ENCODE measurements around the gene CGA. TPM values are rescaled to one million over a fixed set of nuclear protein-coding genes. Genes with fewer than 3 reads are reported as not detected.

CGA gene
- total RNA-seq, 4 donors from 2014 or later = 0.53 to 5.7 TPM; not detected in 2

- no peaks in the 10 kb centered on the region for H3K4me1 ChIP-seq
- no peaks in the 10 kb centered on the region for H3K36me3 ChIP-seq
- H3K27ac ChIP-seq = no peak overlapping the region
- H3K9me3 ChIP-seq = no peaks in the 10 kb centered on the region
- 41% methylated on average over 8 of the region's 8 CpGs for WGBS
- H3K4me3 ChIP-seq = no peak overlapping the region
- no peak for DNase-seq (ENCODE audit: low spot score in 2 of 2)
- no peaks in the 10 kb centered on the region for H3K27me3 ChIP-seq
- TF ChIP-seq EP300 (IDR thresholded peaks at IDR 0.05) (no peak), POLR2AphosphoS5 (IDR thresholded peaks at IDR 0.05) (no peak), CTCF (IDR thresholded peaks at IDR 0.05) (peak in 1 of 2 donors; percentile 86)
Observed at GRCh38 chr6:87078983-87079616, 15.8 kb downstream of the CGA start.

GRCh38 chr6:87075168-87075567 lies 19.7 kb downstream of the CGA start:
- Histone ChIP-seq H3K9me3 (no peaks in the 10 kb centered on the region), H3K4me1 (no peaks in the 10 kb centered on the region), H3K36me3 (no peaks in the 10 kb centered on the region), H3K27ac (no peak overlapping the region), H3K27me3 (no peaks in the 10 kb centered on the region), H3K4me3 (no peak overlapping the region)
- no peak for DNase-seq (ENCODE audit: low spot score in 2 of 2)
- 72% methylated on average over 2 of the region's 2 CpGs for WGBS
- TF ChIP-seq POLR2A (IDR thresholded peaks at IDR 0.05) (no peak), EP300 (IDR thresholded peaks at IDR 0.05) (no peak), POLR2AphosphoS5 (IDR thresholded peaks at IDR 0.05) (no peak)

GRCh38 chr6:87074101-87074621 lies 20.7 kb downstream of the CGA start:
- H3K9me3 ChIP-seq = no peaks in the 10 kb centered on the region
- no peaks in the 10 kb centered on the region for H3K4me1 ChIP-seq
- no peak overlapping the region for H3K4me3 ChIP-seq
- TF ChIP-seq EP300 (IDR thresholded peaks at IDR 0.05) (no peak), CTCF (IDR thresholded peaks at IDR 0.05) (no peak), POLR2A (IDR thresholded peaks at IDR 0.05) (no peak), POLR2AphosphoS5 (IDR thresholded peaks at IDR 0.05) (no peak)
- H3K27me3 ChIP-seq = no peaks in the 10 kb centered on the region
- 90% methylated on average over 4 of the region's 4 CpGs for WGBS
- no peak overlapping the region for H3K27ac ChIP-seq
- DNase-seq (ENCODE audit: low spot score in 2 of 2) = no peak
- H3K36me3 ChIP-seq = no peaks in the 10 kb centered on the region

DNA sequence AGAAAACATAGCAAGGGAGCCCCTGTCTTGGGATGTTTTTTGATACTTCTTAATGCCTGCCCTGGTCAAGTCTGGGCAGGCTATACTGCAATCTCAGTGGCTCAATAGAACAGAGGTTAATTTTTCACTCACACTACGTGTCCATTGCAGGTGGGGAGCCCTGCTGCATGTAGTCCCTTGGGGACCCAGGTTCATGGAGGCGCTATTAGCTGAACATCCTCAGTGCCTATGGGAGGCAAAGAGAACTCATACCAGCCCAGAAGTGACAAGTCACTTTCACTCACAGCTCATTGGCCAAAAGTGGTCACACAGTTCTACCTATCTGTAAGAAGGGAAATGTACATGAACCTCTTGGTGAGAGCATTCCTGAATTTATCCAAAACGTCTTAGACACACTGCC lies 23.2 kb downstream of the CGA start:
- TF ChIP-seq POLR2AphosphoS5 (IDR thresholded peaks at IDR 0.05) = no peak
- TF ChIP-seq EP300 (IDR thresholded peaks at IDR 0.05) = no peak
- TF ChIP-seq CTCF (IDR thresholded peaks at IDR 0.05) = no peak
- no peak for TF ChIP-seq POLR2A (IDR thresholded peaks at IDR 0.05)
- Histone ChIP-seq H3K27ac (no peak overlapping the region), H3K9me3 (no peaks in the 10 kb centered on the region), H3K4me1 (no peaks in the 10 kb centered on the region), H3K27me3 (no peaks in the 10 kb centered on the region), H3K36me3 (no peaks in the 10 kb centered on the region), H3K4me3 (no peak overlapping the region)
- WGBS = 66% methylated on average over 3 of the region's 3 CpGs
- DNase-seq (ENCODE audit: low spot score in 2 of 2) = no peak

DNA sequence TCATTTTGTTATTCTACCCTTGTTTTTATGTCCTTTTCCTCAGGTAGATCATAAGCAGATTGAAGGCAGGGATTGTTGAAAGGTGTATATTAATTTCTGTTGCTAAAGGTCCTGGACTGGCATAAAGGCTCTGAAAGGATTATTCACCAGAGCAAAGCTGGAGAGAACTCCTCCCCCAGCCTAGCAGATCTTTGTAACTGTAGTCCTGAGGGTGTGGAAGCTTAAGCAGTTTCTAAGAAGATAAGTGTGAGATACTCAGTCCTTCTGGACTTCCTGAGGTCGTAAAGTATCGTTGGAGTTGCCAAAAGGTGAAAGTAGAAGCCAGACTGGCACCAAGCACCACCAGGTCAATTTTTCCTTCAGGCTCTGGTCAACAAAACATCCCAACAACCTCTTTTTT lies 24.2 kb downstream of the CGA start:
- Histone ChIP-seq H3K9me3 (no peaks in the 10 kb centered on the region), H3K4me1 (no peaks in the 10 kb centered on the region), H3K27me3 (no peaks in the 10 kb centered on the region), H3K36me3 (no peaks in the 10 kb centered on the region), H3K4me3 (no peak overlapping the region), H3K27ac (no peak overlapping the region)
- WGBS = 61% methylated on average over 2 of the region's 2 CpGs
- TF ChIP-seq POLR2AphosphoS5 (IDR thresholded peaks at IDR 0.05) (no peak), EP300 (IDR thresholded peaks at IDR 0.05) (no peak), CTCF (IDR thresholded peaks at IDR 0.05) (no peak), POLR2A (IDR thresholded peaks at IDR 0.05) (no peak)
- DNase-seq (ENCODE audit: low spot score in 2 of 2) = no peak

Data from suprapubic skin (tissue), 4 donors.